PC-3 (cell line): ENCODE measurements around the gene DAAM1.

Source experiments
- EZH2 ChIP-seq: fragments of 300-600 bp; sonication (generic); IDR thresholded peaks from one replicate; pipeline ENCODE4 v1.6.1; 2017; ENCODE audit warnings: antibody characterized with exemption, mild to moderate bottlenecking, low read length; ENCODE audit not compliant: unreplicated experiment
- TF ChIP-seq, protein P1 (sequence below): fragments of 300-600 bp; sonication (generic); conservative IDR thresholded peaks from 2 replicates; pipeline ENCODE4 v1.5.1; 2017; ENCODE audit warnings: antibody characterized with exemption, low read depth, mild to moderate bottlenecking, low read length

- TF ChIP-seq, protein P1, sequence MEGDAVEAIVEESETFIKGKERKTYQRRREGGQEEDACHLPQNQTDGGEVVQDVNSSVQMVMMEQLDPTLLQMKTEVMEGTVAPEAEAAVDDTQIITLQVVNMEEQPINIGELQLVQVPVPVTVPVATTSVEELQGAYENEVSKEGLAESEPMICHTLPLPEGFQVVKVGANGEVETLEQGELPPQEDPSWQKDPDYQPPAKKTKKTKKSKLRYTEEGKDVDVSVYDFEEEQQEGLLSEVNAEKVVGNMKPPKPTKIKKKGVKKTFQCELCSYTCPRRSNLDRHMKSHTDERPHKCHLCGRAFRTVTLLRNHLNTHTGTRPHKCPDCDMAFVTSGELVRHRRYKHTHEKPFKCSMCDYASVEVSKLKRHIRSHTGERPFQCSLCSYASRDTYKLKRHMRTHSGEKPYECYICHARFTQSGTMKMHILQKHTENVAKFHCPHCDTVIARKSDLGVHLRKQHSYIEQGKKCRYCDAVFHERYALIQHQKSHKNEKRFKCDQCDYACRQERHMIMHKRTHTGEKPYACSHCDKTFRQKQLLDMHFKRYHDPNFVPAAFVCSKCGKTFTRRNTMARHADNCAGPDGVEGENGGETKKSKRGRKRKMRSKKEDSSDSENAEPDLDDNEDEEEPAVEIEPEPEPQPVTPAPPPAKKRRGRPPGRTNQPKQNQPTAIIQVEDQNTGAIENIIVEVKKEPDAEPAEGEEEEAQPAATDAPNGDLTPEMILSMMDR: no peak
- no peak for TF ChIP-seq EZH2
Measured at GRCh38 chr14:59240356-59240755, 51.9 kb downstream of the DAAM1 start.
